HS-5 (cell line): ENCODE results near the gene BATF3.
A peak's percentile ranks its signal among the peaks of the same experiment; 100 is the strongest.
"Not testable (repeated sequence)": the region's sequence is repeated elsewhere in the genome, so short reads cannot be mapped to it uniquely, and the experiment has no call there.

Experiments used
- DNase-seq: peaks from one replicate; pipeline ENCODE4 v3.0.0-alpha.2; 2012; ENCODE audit warnings: low read depth

Gene BATF3

DNA sequence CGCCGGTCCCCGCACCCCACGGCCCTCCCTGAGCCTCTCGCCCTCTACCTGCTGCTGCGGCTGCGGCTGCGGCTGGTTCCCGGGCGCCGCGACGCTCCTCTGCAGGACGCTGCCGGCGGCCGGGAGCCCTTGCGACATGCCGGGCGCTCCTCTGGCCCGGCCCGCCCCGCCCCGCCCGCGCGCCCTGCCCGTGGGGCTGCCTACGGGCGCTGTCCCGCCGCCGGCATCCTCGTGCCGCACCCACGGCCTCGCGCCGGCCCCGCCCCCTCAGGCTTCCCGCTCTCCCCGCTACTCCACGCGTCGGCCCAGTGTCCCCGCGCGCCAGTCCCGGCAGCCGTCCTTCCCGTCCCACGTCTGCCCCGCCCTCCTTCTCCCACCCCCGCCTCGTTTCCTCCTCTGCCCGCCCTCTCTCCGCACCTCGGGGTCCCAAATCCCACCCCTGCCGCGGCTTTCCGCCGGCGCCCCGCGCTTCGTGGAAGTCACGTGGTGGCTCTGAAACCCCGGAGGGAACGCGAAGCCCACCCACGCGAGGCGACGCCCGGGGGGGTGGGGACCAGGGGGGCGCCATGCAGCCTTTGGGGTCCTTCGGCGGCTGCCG is at the start of gene BATF3:
Gene BATF3, minus strand, starts transcription at position 216 of the 598 bp plus-strand sequence. Its CDS starts 78 bp downstream, at position 138.
- DNase-seq, result no peak

GRCh38 chr1:212746546-212746945 is 46.9 kb upstream of the BATF3 start:
- DNase-seq, result no peak

- no peak for DNase-seq
These were observed 45.7 kb upstream of the BATF3 start for GRCh38 chr1:212745303-212745702.

DNA sequence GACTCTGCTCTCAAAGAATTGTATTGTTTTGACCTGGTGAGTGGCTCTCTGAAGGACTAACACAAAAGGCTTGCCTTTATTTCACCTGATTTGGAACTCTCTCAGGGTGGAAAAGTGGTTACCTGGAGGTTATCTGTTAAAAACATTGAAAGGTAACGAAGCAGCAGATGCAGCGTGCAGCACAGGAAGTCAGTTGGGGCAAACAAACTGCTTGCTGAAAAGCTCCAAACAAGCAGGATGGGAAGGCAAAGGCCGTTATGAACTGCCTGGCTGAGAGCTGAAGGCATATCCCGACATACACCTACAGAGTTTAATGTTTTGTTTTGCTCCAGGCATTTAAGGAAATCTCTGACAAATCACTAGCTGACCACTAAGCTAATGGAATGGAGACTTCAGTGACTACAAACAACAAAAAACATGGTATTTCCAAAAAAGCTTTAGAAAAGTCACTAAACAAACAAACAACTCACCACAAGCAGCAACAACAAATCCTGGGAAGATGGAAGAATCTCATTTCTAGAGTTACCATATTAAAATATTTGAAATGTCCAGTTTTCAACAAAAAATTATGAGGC is 44.3 kb upstream of the BATF3 start:
- no peak for DNase-seq

DNA sequence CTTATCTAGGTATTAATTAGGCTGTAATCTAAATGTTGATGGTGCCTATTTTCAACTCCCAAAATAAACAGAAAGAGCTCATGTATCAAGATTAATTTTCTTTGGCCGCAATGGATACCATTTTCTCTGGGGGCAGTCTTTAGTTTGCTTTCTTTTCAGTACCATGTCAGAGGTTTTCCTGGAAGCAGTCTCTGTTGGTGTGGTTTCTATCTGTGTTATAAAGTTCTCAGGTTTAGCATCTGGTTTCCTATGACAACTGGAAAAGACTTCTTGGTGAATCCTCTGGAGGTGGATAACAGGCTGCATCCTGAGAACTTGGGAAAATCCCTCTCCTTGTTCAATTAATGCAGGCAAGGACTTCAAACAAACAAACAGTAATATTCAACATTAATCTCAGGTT is 38.7 kb upstream of the BATF3 start:
- DNase-seq, result no peak

- no peak for DNase-seq
These were observed 37.9 kb upstream of the BATF3 start for GRCh38 chr1:212737559-212737958.

DNA sequence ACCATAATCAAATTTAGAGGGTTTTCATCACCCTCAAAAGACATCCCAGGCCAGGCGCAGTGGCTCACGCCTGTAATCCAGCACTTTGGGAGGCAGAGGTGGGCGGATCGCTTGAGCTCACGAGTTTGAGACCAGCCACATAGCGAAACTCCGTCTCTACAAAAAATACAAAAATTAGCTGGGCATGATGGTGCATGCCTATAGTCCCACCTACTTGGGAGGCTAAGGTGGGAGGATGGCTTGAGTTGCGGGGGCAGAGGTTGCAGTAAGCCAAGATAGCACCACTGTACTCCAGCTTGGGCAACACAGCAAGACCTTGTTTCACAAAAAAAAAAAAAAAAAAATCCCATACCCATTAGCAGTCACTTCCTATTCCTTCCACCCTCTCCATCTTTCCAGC is 33.5 kb upstream of the BATF3 start:
- no peak for DNase-seq

- no peak for DNase-seq
These were observed 32.0 kb upstream of the BATF3 start for GRCh38 chr1:212731630-212732029.

GRCh38 chr1:212728606-212729005 is 29.0 kb upstream of the BATF3 start:
- DNase-seq, result no peak

- peak; percentile 41 for DNase-seq
These were observed 27.9 kb upstream of the BATF3 start for GRCh38 chr1:212727386-212728181.

DNA sequence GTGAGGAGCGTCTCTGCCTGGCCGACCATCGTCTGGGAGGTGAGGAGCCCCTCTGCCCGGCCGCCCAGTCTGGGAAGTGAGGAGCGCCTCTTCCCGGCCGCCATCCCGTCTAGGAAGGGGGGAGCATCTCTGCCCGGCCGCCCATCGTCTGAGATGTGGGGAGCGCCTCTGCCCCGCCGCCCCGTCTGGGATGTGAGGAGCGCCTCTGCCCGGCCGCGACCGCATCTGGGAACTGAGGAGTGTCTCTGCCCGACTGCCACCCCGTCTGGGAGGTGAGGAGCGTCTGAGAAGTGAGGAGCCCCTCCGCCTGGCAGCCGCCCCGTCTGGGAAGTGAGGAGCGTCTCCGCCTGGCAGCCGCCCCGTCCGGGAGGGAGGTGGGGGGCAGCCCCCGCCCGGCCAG is 25.0 kb upstream of the BATF3 start:
- not testable (repeated sequence) for DNase-seq

DNA sequence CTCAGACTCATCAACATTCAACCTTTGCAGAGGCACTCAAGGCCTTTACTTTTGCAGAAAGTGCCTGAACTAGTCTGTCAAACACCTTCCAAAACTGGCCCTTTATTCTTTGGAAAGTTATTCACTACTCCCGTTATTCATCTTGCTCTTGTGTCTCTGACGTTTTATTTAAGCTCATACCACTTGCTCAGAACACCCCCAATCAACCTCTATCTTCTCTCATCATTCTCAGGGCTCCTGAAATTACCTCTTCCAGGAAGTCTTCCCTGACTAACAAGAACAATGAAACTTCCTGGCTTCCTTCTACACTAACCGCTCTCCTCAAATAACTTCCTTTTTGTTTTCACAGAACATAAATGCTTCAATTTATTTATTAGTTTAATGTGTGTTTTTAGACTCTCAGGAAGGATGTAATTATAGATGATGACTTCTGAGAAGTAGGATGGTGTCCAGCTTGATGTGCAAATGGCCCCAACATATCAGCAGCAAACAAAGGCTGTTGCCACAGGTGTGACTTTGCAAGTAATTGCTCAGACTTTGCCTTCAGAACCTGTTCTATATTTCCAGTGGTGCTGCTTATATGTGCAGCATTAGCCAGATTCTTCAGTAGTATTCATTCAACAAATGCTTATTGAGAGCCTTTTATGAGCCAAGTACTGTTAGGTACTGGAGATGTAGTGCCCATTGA is 22.8 kb upstream of the BATF3 start:
- DNase-seq, result no peak

GRCh38 chr1:212721388-212722247 is 22.0 kb upstream of the BATF3 start:
- DNase-seq, result peak; percentile 63

DNA sequence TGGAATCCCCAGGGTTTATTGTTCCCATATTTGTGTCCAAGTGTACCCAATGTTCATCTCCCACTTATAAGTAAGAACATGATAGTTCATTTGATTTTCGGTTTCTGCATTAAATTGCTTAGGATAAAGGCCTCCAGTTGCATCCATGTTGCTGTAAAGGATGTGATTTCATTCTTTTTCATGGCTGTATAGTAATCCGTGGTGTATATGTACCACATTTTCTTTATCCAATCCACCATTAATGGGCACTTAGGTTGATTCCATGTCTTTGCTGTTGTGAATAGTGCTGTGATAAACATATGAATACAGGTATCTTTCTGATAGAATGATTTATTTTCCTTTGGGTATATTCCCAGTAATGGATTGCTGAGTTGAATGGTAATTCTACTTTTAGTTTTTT is 20.0 kb upstream of the BATF3 start:
- DNase-seq, result no peak

GRCh38 chr1:212718499-212718898 is 18.9 kb upstream of the BATF3 start:
- DNase-seq, result no peak

GRCh38 chr1:212716161-212716560 is 16.5 kb upstream of the BATF3 start:
- no peak for DNase-seq

DNA sequence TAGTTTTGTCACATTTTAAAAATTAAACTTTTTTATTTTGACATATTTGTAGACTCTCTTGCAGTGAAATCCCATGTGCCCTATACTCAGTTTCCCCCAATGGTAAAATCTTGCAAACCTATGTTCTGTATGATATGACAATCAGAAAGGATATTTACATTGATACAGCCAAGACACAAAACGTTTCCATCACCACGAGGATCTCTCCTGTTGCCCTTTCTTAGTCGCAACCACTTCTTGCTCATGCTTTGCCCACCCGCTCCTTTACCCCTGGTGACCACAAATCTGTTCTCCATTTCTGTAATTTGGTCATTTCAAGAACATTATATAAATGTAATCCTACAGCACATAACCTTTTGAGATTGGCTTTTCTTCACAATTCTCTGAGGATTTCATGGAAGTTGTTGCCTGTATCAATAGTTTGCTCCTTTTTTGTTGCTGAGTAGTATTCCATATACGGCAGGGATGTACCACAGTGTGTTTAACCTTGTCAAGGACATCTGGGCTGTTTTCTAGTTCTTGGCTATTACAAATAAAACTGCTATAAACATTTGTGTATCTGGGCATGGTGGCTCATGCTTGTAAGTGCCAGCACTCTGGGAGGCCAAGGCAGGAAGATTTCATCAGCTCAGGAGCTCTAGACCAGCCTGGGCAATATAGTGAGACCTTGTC is 14.0 kb upstream of the BATF3 start:
- DNase-seq, result no peak

- peak; percentile 81 for DNase-seq
These were observed 13.0 kb upstream of the BATF3 start for GRCh38 chr1:212712451-212713303.

- not testable (repeated sequence) for DNase-seq
These were observed 12.3 kb upstream of the BATF3 start for GRCh38 chr1:212711974-212712373.

DNA sequence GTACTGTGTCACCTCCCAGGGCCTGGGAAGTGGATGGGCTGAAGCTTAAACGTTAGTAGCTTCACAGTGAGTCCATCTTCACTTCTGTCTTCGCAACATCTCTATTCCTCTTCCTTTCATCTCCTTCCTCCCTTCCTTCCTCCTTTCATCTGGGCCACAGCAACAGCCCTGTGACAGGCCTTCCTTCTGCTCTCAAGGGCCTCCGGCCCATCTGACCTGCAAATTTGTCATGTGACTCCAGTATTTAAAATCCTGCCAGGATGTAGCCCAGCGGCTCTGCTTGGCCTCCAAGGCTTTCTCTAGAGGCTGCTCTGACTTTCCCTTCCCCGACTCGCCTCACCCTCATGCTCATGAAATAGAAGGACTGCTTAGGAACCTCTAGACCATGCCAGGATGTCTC is 10.9 kb upstream of the BATF3 start:
- DNase-seq, result no peak
